Memory B cell (primary cell): ENCODE measurements around the gene SNN.

Source experiments
- ATAC-seq: fragments of 150-1000 bp; cut with Tn5 transposase; 2 replicates; pipeline ENCODE4 v1.10.0; 2021; ENCODE audit warnings: low read depth, mild to moderate bottlenecking, moderate library complexity
- DNase-seq, 2 donors: peaks; one replicate each; pipeline ENCODE4 v3.0.0; 2022; ENCODE audit warnings: low spot score in 2 of 2
- H3K27ac Mint-ChIP-seq: one replicate; pipeline ENCODE4 v1.8.0; 2022; ENCODE audit warnings: mild to moderate bottlenecking, moderate library complexity, mixed read lengths
- H3K27me3 Mint-ChIP-seq: one replicate; pipeline ENCODE4 v1.8.0; 2022; ENCODE audit warnings: mixed read lengths
- H3K36me3 Mint-ChIP-seq: one replicate; pipeline ENCODE4 v1.8.0; 2022; ENCODE audit warnings: mild to moderate bottlenecking, mixed read lengths
- H3K4me1 Mint-ChIP-seq: one replicate; pipeline ENCODE4 v1.8.0; 2022; ENCODE audit warnings: mixed read lengths
- H3K4me3 Mint-ChIP-seq: one replicate; pipeline ENCODE4 v1.8.0; 2022; ENCODE audit warnings: mild to moderate bottlenecking, moderate library complexity, mixed read lengths
- H3K9me3 Mint-ChIP-seq: one replicate; pipeline ENCODE4 v1.8.0; 2022; ENCODE audit warnings: mixed read lengths

SNN gene

GRCh38 chr16:11674818-11675560, 6.7 kb downstream of the SNN start:
- DNase-seq (no peak), ATAC-seq (no peak)
- H3K27me3 Mint-ChIP-seq: no peaks in the 10 kb centered on the region
- H3K4me1 Mint-ChIP-seq: peaks cover 80% of the 10 kb centered on the region
- H3K27ac Mint-ChIP-seq: no peak overlapping the region
- H3K9me3 Mint-ChIP-seq: no peaks in the 10 kb centered on the region
- H3K4me3 Mint-ChIP-seq: peak overlapping the region; percentile 58
- peaks cover 17% of the 10 kb centered on the region for H3K36me3 Mint-ChIP-seq

GRCh38 chr16:11675561-11676511, 7.6 kb downstream of the SNN start:
- Mint-ChIP-seq H3K27me3 (no peaks in the 10 kb centered on the region), H3K27ac (no peak overlapping the region), H3K9me3 (no peaks in the 10 kb centered on the region), H3K36me3 (peaks cover 13% of the 10 kb centered on the region), H3K4me3 (no peak overlapping the region), H3K4me1 (peaks cover 80% of the 10 kb centered on the region)
- DNase-seq: no peak
- no peak for ATAC-seq

- Mint-ChIP-seq H3K4me3 (peak overlapping the region; percentile 81), H3K9me3 (no peaks in the 10 kb centered on the region), H3K27ac (peak overlapping the region; percentile 84), H3K4me1 (peaks cover 79% of the 10 kb centered on the region), H3K27me3 (no peaks in the 10 kb centered on the region), H3K36me3 (peaks cover 13% of the 10 kb centered on the region)
- DNase-seq (no peak), ATAC-seq (no peak)
Observed at GRCh38 chr16:11676799-11677198, 8.5 kb downstream of the SNN start.

- no peak for DNase-seq
- peak overlapping the region; percentile 81 for H3K4me3 Mint-ChIP-seq
- no peaks in the 10 kb centered on the region for H3K9me3 Mint-ChIP-seq
- no peaks in the 10 kb centered on the region for H3K27me3 Mint-ChIP-seq
- no peak for ATAC-seq
- peak overlapping the region; percentile 84 for H3K27ac Mint-ChIP-seq
- peaks cover 79% of the 10 kb centered on the region for H3K4me1 Mint-ChIP-seq
- H3K36me3 Mint-ChIP-seq: peaks cover 12% of the 10 kb centered on the region
Observed at GRCh38 chr16:11677451-11677951, 9.2 kb downstream of the SNN start.

- H3K4me1 Mint-ChIP-seq: peaks cover 78% of the 10 kb centered on the region
- H3K27me3 Mint-ChIP-seq: no peaks in the 10 kb centered on the region
- peaks cover 9% of the 10 kb centered on the region for H3K36me3 Mint-ChIP-seq
- peak overlapping the region; percentile 84 for H3K27ac Mint-ChIP-seq
- H3K9me3 Mint-ChIP-seq: no peaks in the 10 kb centered on the region
- no peak for DNase-seq
- H3K4me3 Mint-ChIP-seq: peak overlapping the region; percentile 81
- no peak for ATAC-seq
Observed at GRCh38 chr16:11677959-11678881, 10.0 kb downstream of the SNN start.

- peaks cover 12% of the 10 kb centered on the region for H3K36me3 Mint-ChIP-seq
- H3K4me1 Mint-ChIP-seq: peaks cover 71% of the 10 kb centered on the region
- H3K4me3 Mint-ChIP-seq: peak overlapping the region; percentile 19
- ATAC-seq (no peak), DNase-seq (no peak)
- no peaks in the 10 kb centered on the region for H3K27me3 Mint-ChIP-seq
- peak overlapping the region; percentile 99 for H3K27ac Mint-ChIP-seq
- no peaks in the 10 kb centered on the region for H3K9me3 Mint-ChIP-seq
Observed at GRCh38 chr16:11679250-11679649, 11.0 kb downstream of the SNN start.

GRCh38 chr16:11679941-11680911, 12.0 kb downstream of the SNN start:
- H3K9me3 Mint-ChIP-seq: no peaks in the 10 kb centered on the region
- H3K27ac Mint-ChIP-seq: peak overlapping the region; percentile 99
- H3K4me1 Mint-ChIP-seq: peaks cover 63% of the 10 kb centered on the region
- no peaks in the 10 kb centered on the region for H3K27me3 Mint-ChIP-seq
- peaks cover 16% of the 10 kb centered on the region for H3K36me3 Mint-ChIP-seq
- peak overlapping the region; percentile 40 for H3K4me3 Mint-ChIP-seq
- ATAC-seq (peak; percentile 20), DNase-seq (no peak)

- Mint-ChIP-seq H3K4me3 (peak overlapping the region; percentile 71), H3K27me3 (no peaks in the 10 kb centered on the region), H3K27ac (peak overlapping the region; percentile 99), H3K4me1 (peaks cover 54% of the 10 kb centered on the region), H3K9me3 (no peaks in the 10 kb centered on the region), H3K36me3 (peaks cover 13% of the 10 kb centered on the region)
- ATAC-seq: peak; percentile 50
- DNase-seq: peak in 1 of 2 donors; percentile 35
Observed at GRCh38 chr16:11681556-11681955, 13.3 kb downstream of the SNN start.

GRCh38 chr16:11681976-11682654, 13.9 kb downstream of the SNN start:
- peak overlapping the region; percentile 99 for H3K27ac Mint-ChIP-seq
- H3K4me1 Mint-ChIP-seq: peaks cover 50% of the 10 kb centered on the region
- H3K9me3 Mint-ChIP-seq: no peaks in the 10 kb centered on the region
- peak overlapping the region; percentile 71 for H3K4me3 Mint-ChIP-seq
- peaks cover 16% of the 10 kb centered on the region for H3K36me3 Mint-ChIP-seq
- ATAC-seq (peak; percentile 76), DNase-seq (peak; percentile 59 to 63)
- H3K27me3 Mint-ChIP-seq: no peaks in the 10 kb centered on the region

GRCh38 chr16:11682655-11683096, 14.4 kb downstream of the SNN start:
- Mint-ChIP-seq H3K27ac (peak overlapping the region; percentile 99), H3K9me3 (no peaks in the 10 kb centered on the region), H3K4me3 (peak overlapping the region; percentile 71), H3K27me3 (no peaks in the 10 kb centered on the region), H3K36me3 (peaks cover 18% of the 10 kb centered on the region), H3K4me1 (peaks cover 49% of the 10 kb centered on the region)
- DNase-seq: peak in 1 of 2 donors; percentile 59
- peak; percentile 55 for ATAC-seq

- no peak for DNase-seq
- no peaks in the 10 kb centered on the region for H3K27me3 Mint-ChIP-seq
- ATAC-seq: no peak
- H3K27ac Mint-ChIP-seq: peak overlapping the region; percentile 99
- H3K4me3 Mint-ChIP-seq: peak overlapping the region; percentile 71
- peaks cover 47% of the 10 kb centered on the region for H3K4me1 Mint-ChIP-seq
- no peaks in the 10 kb centered on the region for H3K9me3 Mint-ChIP-seq
- peaks cover 22% of the 10 kb centered on the region for H3K36me3 Mint-ChIP-seq
Observed at GRCh38 chr16:11683145-11683544, 14.9 kb downstream of the SNN start.
